Heart right ventricle (tissue), 16 donors: Measurements from ENCODE around the gene TSPAN9. TPM values are rescaled to one million over a fixed set of nuclear protein-coding genes. Genes with fewer than 3 reads are reported as not detected.

ENCODE experiments used
- ATAC-seq, 8 donors: fragments of 200-7000 bp; cut with Tn5 transposase; one replicate each; pipeline ENCODE4 v1.9.1; 2020; ENCODE audit warnings: mild to moderate bottlenecking in 8 of 8, moderate library complexity in 8 of 8, moderate number of reproducible peaks in 1 of 8
- DNase-seq, 2 donors: peaks; one replicate each; pipeline ENCODE4 v3.0.0-alpha.2; 2020
- H3K27ac ChIP-seq, 10 donors: fragments of 200-600 bp; sonication (generic) in 2 of 10; one replicate each; pipeline versions ENCODE4 v1.5.0 to v1.8.0; 2020 to 2022; ENCODE audit warnings: mild to moderate bottlenecking in 3 of 10
- H3K27me3 ChIP-seq, 7 donors: fragments of 200-600 bp; one replicate each; pipeline ENCODE4 v1.8.0; 2021 to 2022; ENCODE audit warnings: mild to moderate bottlenecking in 2 of 7
- H3K36me3 ChIP-seq, 9 donors: fragments of 200-600 bp; sonication (generic) in 1 of 9; one replicate each; pipeline versions ENCODE4 v1.5.0 to v1.8.0; 2020 to 2022; ENCODE audit warnings: mild to moderate bottlenecking in 2 of 9
- H3K4me1 ChIP-seq, 9 donors: fragments of 200-600 bp; sonication (generic) in 1 of 9; one replicate each; pipeline versions ENCODE4 v1.5.0 to v1.8.0; 2020 to 2022; ENCODE audit warnings: mild to moderate bottlenecking in 4 of 9
- H3K4me3 ChIP-seq, 10 donors: fragments of 200-600 bp; sonication (generic) in 2 of 10; one replicate each; pipeline versions ENCODE4 v1.5.0 to v1.8.0; 2020 to 2022; ENCODE audit warnings: mild to moderate bottlenecking in 7 of 10, moderate library complexity in 2 of 10
- H3K9me3 ChIP-seq, 11 donors: fragments of 200-600 bp in 10 of 11; sonication (generic) in 2 of 11; one replicate each; pipeline versions ENCODE4 v1.5.0 to v1.8.0; 2013 to 2022; ENCODE audit warnings: mild to moderate bottlenecking in 2 of 11, control low read depth in 1 of 11, moderate library complexity in 1 of 11
- CTCF ChIP-seq, 9 donors: fragments of 200-600 bp; sonication (generic) in 2 of 9; IDR thresholded peaks; one replicate each; pipeline versions ENCODE4 v1.5.0 to v1.8.0; 2021 to 2022; ENCODE audit warnings: antibody characterized with exemption in 9 of 9, mild to moderate bottlenecking in 5 of 9, moderate library complexity in 1 of 9
- WGBS, 2 donors: extraction: QIAGEN DNeasy Blood & Tissue Kit; methylation state at CpG; one replicate each; pipeline ENCODE4 v1.1.7; 2013; ENCODE audit warnings: inconsistent platforms in 1 of 2; 5-methylcytosine and 5-hydroxymethylcytosine counted together
- intact Hi-C, 10 donors: fragments of 100-400 bp; cut with DNase I; formaldehyde crosslinking; loops; one replicate each; pipeline versions ENCODE4 v1.11.1 to v1.14.2; 2022
- polyA plus RNA-seq, 2 donors: library from polyadenylated mRNA; stranded (reverse); fragments of 200-250 nt; gene quantifications; one replicate each; pipeline ENCODE4 v1.2.3, GENCODE V29; 2013
- total RNA-seq, 10 donors: library from RNA; stranded (reverse); fragmentation: NEBNext Ultra II Directional in 3 of 10; extraction: Animal tissue kit (Norgen Biotek cat#: 25700) in 3 of 10; gene quantifications; one replicate each; pipeline versions ENCODE4 v1.2.1 to v1.2.4, GENCODE V29; 2021 to 2023
- donor health status: Arrhythmogenic right ventricular cardiomyopathy.
- donor health status: ischemic (EF 13 %, LVEDD 7.1; RV severe dilation, severe dysfunction).
- donor health status: healthy with polysubstance abuse.
- donor health status: DM: no; HTN: yes; CAD: no.
- donor health status: DM: no; HTN: no; CAD: no.
- donor health status: ischemic (EF 25% LVEDD 6.9; RV normal size, moderate dysfunction).
- donor health status: ischemic (EF 25% LVEDD 5.7; RV mildly dilated, moderate dysfunction).
- donor health status: healthy.
- donor health status: DM: yes; HTN: yes; CAD: no.
- donor health status: Ischemic cardiomyopathy.
- donor health status: ischemic (EF 35%, LVEDD 5.7; RV mildly dilated, moderate dysfunction).
- donor health status: nonischemic (EF 11% LVEDD 7.7; RV severe dilation, severe dysfunction).
- donor health status: DM: yes; HTN: yes; CAD: no.
- donor health status: PGD.
- donor health status: ischemic (EF 29% LVEDD 5.4; RV normal size, mild dysfunction).
- donor health status: nonischemic (EF 23%, LVEDD 6.1; RV moderate dilation, normal function).

TSPAN9 gene
- total and polyA plus RNA-seq, 12 donors = 63.0 to 401 (median 251) TPM

- DNase-seq (no peak), ATAC-seq (peak in 2 of 8 donors; percentile 10 to 65)
- intact Hi-C loops = no loop called here
- 79 to 80% methylated on average over 22 of the region's 22 CpGs for WGBS, 2 donors
- TF ChIP-seq CTCF (IDR thresholded peaks at IDR 0.05) = no peak
- Histone ChIP-seq H3K27ac (no peak overlapping the region), H3K36me3 (peaks cover 0 to 15% (median 0%) of the 10 kb centered on the region in 9 donors), H3K9me3 (no peaks in the 10 kb centered on the region), H3K4me3 (no peak overlapping the region), H3K4me1 (peaks cover 0 to 56% (median 18%) of the 10 kb centered on the region in 9 donors), H3K27me3 (no peaks in the 10 kb centered on the region)
These were observed 91.3 kb downstream of the TSPAN9 start for GRCh38 chr12:3168223-3169221.

GRCh38 chr12:3170423-3171194 is 93.4 kb downstream of the TSPAN9 start:
- H3K4me1 ChIP-seq = peaks cover 7 to 46% (median 20%) of the 10 kb centered on the region in 9 donors
- DNase-seq (no peak), ATAC-seq (no peak)
- 90 to 93% methylated on average over 20 of the region's 20 CpGs for WGBS, 2 donors
- intact Hi-C loops = loop anchor here in 1 of 10 donors (10.0 kb wide), 1 partner anchor 1974 kb away; no protein-coding TSS in a partner anchor
- H3K4me3 ChIP-seq = no peak overlapping the region
- no peak for TF ChIP-seq CTCF (IDR thresholded peaks at IDR 0.05)
- peaks cover 0 to 7% (median 0%) of the 10 kb centered on the region in 9 donors for H3K36me3 ChIP-seq
- H3K9me3 ChIP-seq = no peaks in the 10 kb centered on the region
- no peak overlapping the region for H3K27ac ChIP-seq
- no peaks in the 10 kb centered on the region for H3K27me3 ChIP-seq

- peaks cover 8 to 52% (median 26%) of the 10 kb centered on the region in 9 donors for H3K4me1 ChIP-seq
- no peak overlapping the region for H3K4me3 ChIP-seq
- no peak for TF ChIP-seq CTCF (IDR thresholded peaks at IDR 0.05)
- ATAC-seq (no peak), DNase-seq (no peak)
- H3K9me3 ChIP-seq = no peaks in the 10 kb centered on the region
- 54 to 71% methylated on average over 4 of the region's 4 CpGs for WGBS, 2 donors
- peaks cover 0 to 7% (median 0%) of the 10 kb centered on the region in 9 donors for H3K36me3 ChIP-seq
- no peak overlapping the region for H3K27ac ChIP-seq
- no peaks in the 10 kb centered on the region for H3K27me3 ChIP-seq
- intact Hi-C loops = loop anchor here in 1 of 10 donors (10.0 kb wide), 1 partner anchor 1974 kb away; no protein-coding TSS in a partner anchor
These were observed 94.0 kb downstream of the TSPAN9 start for GRCh38 chr12:3171195-3171591.
